Upper lobe of right lung (tissue), 1 donor: ENCODE measurements around the gene MAP3K2. TPM values are rescaled to one million over a fixed set of nuclear protein-coding genes. Genes with fewer than 3 reads are reported as not detected.

Source experiments
- ATAC-seq: fragments of 200-7000 bp; cut with Tn5 transposase; one replicate; pipeline ENCODE4 v1.9.1; 2020; ENCODE audit warnings: mild to moderate bottlenecking, moderate library complexity
- DNase-seq: peaks from one replicate; pipeline ENCODE4 v3.0.0-alpha.2; 2020
- H3K27ac ChIP-seq: fragments of 200-600 bp; one replicate; pipeline ENCODE4 v1.8.0; 2022
- H3K27me3 ChIP-seq: fragments of 200-600 bp; one replicate; pipeline ENCODE4 v1.8.0; 2022; ENCODE audit warnings: mild to moderate bottlenecking
- H3K36me3 ChIP-seq: fragments of 200-600 bp; one replicate; pipeline ENCODE4 v1.8.0; 2022
- H3K4me1 ChIP-seq: fragments of 200-600 bp; one replicate; pipeline ENCODE4 v1.8.0; 2022
- H3K4me3 ChIP-seq: fragments of 200-600 bp; one replicate; pipeline ENCODE4 v1.8.0; 2022; ENCODE audit warnings: mild to moderate bottlenecking
- H3K9me3 ChIP-seq: fragments of 200-600 bp; one replicate; pipeline ENCODE4 v1.8.0; 2022
- intact Hi-C: fragments of 100-400 bp; cut with DNase I; formaldehyde crosslinking; loops from one replicate; pipeline ENCODE4 v1.11.0; 2022
- total RNA-seq: library from RNA; stranded (reverse); fragmentation: NEBNext Ultra II Directional; extraction: Animal tissue kit (Norgen Biotek cat#: 25700); gene quantifications from one replicate; pipeline ENCODE4 v1.2.1, GENCODE V29; 2021
- TF ChIP-seq, protein P1 (sequence below): fragments of 200-600 bp; IDR thresholded peaks from one replicate; pipeline ENCODE4 v1.8.0; 2022; ENCODE audit warnings: antibody characterized with exemption
- donor health status: DM: no; HTN: yes; CAD: no; lungs with severe emphysema.

The MAP3K2 gene
- total RNA-seq, 1 donor from 2014 or later, result 71.5 TPM

DNA sequence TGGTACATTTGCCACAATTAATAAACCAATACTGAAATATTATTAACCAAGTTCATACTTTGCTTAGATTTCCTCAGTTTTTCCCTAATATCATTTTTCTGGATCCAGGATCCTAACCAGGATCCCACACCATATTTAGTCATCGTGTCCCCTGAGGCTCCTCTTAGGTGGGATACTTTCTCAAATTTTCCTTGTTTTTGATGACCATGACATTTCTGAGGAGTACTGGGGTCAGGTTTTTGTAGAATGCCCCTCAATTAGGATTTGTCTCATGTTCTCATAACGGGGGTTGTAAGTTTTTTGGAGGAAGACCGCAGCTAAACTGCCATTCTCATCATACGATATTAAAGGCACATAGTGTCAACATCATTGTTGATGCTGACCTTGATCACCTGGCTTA lies 78.3 kb downstream of the MAP3K2 start:
- ATAC-seq, result no peak

DNA sequence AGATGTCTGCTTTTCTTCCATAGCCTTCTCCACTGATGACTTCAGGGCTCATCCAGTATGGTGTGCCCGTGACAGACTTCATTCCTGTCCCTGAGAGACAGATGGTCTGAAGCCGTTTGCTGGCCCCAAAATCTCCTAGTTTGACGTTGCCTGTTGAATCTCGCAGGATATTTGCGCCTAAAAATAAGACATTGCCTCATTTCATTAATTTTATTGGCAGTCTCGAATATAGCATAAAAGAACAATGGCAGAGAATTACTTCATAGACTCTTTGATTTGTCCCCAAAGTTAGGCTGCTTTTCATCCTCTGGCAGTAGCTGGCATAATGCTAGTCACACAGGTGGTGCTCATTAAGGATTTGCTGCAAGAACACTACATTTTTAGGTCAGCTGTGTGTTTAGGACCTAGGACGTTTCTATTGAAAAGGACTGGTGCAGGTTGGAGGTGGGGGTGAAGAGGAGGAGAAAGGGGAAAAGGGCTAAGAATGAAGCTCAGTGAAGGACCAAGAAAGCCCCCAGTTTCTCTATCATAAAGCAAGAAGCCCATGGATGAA lies 79.1 kb downstream of the MAP3K2 start:
- Histone ChIP-seq H3K36me3 (peaks cover 83% of the 10 kb centered on the region), H3K27ac (no peak overlapping the region), H3K27me3 (no peaks in the 10 kb centered on the region), H3K9me3 (no peaks in the 10 kb centered on the region), H3K4me3 (no peak overlapping the region), H3K4me1 (no peaks in the 10 kb centered on the region)
- ATAC-seq, result no peak
- intact Hi-C loops, result no loop called here
- TF ChIP-seq, protein P1, sequence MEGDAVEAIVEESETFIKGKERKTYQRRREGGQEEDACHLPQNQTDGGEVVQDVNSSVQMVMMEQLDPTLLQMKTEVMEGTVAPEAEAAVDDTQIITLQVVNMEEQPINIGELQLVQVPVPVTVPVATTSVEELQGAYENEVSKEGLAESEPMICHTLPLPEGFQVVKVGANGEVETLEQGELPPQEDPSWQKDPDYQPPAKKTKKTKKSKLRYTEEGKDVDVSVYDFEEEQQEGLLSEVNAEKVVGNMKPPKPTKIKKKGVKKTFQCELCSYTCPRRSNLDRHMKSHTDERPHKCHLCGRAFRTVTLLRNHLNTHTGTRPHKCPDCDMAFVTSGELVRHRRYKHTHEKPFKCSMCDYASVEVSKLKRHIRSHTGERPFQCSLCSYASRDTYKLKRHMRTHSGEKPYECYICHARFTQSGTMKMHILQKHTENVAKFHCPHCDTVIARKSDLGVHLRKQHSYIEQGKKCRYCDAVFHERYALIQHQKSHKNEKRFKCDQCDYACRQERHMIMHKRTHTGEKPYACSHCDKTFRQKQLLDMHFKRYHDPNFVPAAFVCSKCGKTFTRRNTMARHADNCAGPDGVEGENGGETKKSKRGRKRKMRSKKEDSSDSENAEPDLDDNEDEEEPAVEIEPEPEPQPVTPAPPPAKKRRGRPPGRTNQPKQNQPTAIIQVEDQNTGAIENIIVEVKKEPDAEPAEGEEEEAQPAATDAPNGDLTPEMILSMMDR, result no peak
- DNase-seq, result no peak

More for the DNA sequence above, 78.3 kb downstream of the MAP3K2 start:
- H3K36me3 ChIP-seq, result peaks cover 91% of the 10 kb centered on the region
- H3K27me3 ChIP-seq, result no peaks in the 10 kb centered on the region
- no peak for DNase-seq
- no peaks in the 10 kb centered on the region for H3K9me3 ChIP-seq
- no peak overlapping the region for H3K4me3 ChIP-seq
- no peak overlapping the region for H3K27ac ChIP-seq
- TF ChIP-seq, protein P1, result no peak
- intact Hi-C loops, result no loop called here
- H3K4me1 ChIP-seq, result no peaks in the 10 kb centered on the region

DNA sequence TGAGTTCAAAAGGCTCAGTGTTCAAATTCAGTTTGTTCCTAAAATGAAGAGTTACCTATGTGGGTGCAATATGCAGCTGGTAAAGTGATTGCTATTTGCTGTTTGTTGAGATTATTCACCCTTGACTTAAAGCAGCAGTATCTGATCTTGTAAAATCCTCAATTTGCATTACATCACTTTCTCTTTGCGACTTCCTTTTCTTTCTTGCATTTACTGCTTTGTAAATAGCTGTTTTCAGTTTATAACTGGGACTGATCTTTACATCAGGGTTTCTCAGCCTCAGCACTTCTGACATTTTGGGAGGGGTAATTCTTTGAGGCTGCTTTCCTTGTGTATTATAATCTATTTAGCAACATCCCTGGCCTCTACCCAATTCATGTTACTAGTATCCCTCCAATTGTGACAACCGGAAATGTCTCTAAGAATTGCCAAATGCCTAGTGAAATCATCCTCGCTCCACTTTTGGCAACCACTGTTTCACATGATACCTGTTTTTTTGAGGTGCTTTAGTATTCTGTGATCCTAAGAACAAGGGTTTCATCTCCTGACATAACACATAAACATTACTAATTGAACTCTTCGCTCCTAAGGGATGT lies 81.7 kb downstream of the MAP3K2 start:
- intact Hi-C loops, result no loop called here
- no peaks in the 10 kb centered on the region for H3K9me3 ChIP-seq
- H3K4me3 ChIP-seq, result no peak overlapping the region
- ATAC-seq (peak; percentile 20), DNase-seq (no peak)
- no peaks in the 10 kb centered on the region for H3K27me3 ChIP-seq
- no peaks in the 10 kb centered on the region for H3K4me1 ChIP-seq
- TF ChIP-seq, protein P1, result no peak
- H3K27ac ChIP-seq, result no peak overlapping the region
- H3K36me3 ChIP-seq, result peaks cover 58% of the 10 kb centered on the region

DNA sequence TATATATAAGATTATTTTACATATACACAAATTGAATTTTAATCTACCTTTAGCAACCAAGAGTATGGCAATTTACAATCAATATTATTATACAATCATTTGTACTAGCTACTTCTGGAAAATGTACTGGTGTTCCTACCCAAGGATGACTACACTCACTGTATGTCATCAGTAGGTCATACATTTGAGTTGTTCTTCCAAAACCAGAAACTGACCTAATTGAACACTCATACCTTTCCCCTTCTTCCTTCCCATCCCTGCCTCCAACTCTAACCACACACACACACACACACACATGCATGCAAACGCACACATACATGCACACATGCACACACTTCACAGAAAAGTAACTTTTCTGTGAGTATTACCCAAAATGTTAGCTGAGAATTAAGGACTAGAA lies 85.6 kb downstream of the MAP3K2 start:
- Histone ChIP-seq H3K27me3 (no peaks in the 10 kb centered on the region), H3K36me3 (peaks cover 21% of the 10 kb centered on the region), H3K4me3 (no peak overlapping the region), H3K9me3 (no peaks in the 10 kb centered on the region), H3K4me1 (no peaks in the 10 kb centered on the region), H3K27ac (no peak overlapping the region)
- intact Hi-C loops, result no loop called here
- DNase-seq (no peak), ATAC-seq (no peak)
- TF ChIP-seq, protein P1, result no peak

DNA sequence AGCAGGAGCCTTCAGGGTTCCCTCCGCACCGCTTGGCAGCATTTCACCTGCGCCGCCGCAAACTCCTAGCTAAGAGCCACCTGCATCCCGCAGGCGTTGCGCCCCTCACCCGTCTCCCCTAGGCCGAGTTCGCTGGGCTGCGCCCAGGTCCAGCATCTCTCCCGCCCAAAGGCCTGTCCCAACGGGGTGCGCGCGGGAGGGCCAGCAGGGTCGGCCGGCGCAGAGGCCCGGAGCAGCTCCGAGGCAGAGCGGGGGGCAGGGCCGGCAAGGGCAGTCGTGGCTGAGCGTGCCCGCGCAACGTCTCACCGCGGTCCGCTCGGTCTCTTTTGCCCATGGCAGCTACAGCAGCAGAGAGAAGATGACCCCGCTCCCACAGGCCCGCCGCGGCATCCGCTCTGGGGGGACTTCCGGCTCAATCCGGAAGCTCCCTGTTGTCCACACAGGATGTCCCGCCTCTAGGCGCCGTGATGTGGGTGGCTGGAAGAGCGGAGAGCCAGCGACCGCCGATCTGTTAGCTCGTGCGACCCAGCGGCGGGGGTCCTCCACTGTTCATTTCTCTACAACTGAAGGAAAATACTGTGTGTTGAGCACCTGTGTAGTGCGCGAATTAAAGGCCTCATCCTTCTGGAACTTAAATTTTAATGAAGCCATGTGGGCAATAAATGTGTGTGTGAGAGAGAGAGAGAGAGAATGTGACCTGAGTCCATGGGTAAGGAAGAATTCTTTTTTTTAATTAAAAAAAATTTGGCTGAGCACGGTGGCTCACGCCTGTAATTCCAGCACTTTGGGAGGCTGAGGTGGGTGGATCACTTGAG lies 93.8 kb downstream of the MAP3K2 start, which contains the start of gene ERCC3:
TSS of gene ERCC3 (minus strand) at position 397 of the 815 bp plus-strand sequence. CDS start at position 334, 63 bp downstream.
- TF ChIP-seq, protein P1, result no peak
- peak; percentile 97 for ATAC-seq
- peak; percentile 95 for DNase-seq
- Histone ChIP-seq H3K9me3 (no peaks in the 10 kb centered on the region), H3K27me3 (no peaks in the 10 kb centered on the region), H3K4me3 (peak within 1 kb of the TSS; percentile 89), H3K4me1 (peaks cover 16% of the 10 kb centered on the region), H3K27ac (peak within 1 kb of the TSS; percentile 83), H3K36me3 (peaks cover 38% of the 10 kb centered on the region)
- intact Hi-C loops, result no loop called here
